HG03575 (cell line): ENCODE measurements around the gene YLPM1.

ENCODE experiments used
- ATAC-seq: cut with Tn5 transposase; IDR thresholded peaks from one replicate; pipeline ENCODE4 v1.9.1; 2021; ENCODE audit not compliant: unreplicated experiment, insufficient number of reproducible peaks, low FRiP score; ENCODE audit errors: extremely low read depth

The YLPM1 gene

GRCh38 chr14:74836251-74836960 lies 73.3 kb downstream of the YLPM1 start:
- no peak for ATAC-seq

DNA sequence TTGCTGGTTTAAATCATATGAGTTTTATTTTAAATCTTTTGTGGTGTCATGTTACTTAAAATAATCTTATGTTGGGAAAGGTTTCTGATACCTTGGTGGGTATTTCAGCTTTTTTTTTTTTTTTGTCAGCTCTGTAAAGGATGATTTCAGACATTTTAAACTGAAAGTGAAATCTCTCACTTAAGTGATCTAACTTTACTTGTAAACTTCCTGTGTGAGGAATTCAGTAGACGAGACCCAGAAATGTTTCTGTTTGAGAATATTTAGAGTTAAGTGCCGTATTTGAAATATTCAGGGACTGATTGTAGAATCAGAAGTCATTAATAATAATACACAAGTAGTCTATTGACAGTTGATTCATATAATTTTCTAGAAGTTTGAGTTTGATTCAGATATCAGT lies 75.0 kb downstream of the YLPM1 start:
- ATAC-seq = no peak

DNA sequence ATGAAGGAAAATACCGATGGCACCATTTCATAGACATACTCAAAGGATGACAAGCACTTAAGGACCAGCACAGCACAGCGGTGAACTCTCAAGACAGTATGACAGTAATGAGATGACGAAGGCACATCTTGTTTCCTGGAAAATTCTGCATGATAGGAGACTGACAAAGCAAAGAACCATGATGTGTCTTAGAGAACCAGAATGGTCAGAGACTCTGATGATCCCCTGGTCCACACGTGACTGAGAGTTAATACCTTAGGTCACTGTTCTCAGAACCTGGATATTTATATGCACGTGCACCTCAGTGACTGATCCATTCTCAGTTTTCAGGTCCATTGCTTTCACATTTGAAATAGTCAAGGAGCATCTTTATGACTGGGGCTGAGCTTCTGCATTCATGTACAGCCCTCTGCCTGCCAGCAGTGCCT lies 77.5 kb downstream of the YLPM1 start:
- no peak for ATAC-seq

DNA sequence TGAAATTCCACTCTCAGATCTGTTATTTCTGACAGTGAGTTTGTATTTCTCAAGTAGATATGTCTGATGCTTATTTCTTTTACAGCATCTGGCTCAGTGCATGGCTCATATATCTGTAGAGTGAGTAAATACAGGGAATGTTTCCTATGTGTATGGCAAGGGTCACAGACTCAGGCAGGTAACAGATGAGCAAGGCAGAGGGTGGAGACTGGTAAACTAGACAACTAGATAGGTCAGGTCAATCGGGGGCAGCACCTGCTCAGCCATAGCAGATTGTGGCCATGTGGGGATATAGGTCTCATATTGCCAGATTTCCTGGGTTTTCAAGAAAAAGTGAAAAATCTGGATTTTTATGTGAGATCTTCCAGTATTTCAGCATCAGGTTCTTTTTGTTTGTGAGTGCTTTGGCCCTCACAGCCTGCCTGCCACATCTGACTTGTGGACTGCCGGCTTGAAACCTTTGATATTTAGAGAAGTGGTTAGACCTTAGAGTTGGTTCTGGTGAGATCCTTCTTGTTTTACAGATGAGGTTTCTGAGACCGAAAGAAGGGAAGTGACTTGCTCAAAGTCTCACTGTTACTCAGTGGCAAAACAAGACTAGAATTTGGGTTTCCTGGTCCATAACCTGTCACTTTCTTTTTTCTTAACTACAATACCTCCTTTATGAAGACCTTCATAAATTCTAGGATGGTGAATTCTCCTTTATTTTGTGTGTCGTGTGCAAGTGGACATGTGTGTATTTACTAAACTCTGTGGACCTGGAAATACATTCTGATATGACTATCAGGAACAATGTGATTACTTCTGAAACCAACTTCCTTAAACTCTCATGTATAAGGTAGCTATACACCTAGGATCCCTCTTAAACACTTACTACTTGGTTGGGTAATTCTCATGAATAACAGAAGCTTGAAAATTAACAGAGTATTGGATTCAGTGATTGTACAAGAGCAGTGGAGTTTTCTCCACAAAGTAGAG lies 78.4 kb downstream of the YLPM1 start:
- ATAC-seq = peak; percentile 44

DNA sequence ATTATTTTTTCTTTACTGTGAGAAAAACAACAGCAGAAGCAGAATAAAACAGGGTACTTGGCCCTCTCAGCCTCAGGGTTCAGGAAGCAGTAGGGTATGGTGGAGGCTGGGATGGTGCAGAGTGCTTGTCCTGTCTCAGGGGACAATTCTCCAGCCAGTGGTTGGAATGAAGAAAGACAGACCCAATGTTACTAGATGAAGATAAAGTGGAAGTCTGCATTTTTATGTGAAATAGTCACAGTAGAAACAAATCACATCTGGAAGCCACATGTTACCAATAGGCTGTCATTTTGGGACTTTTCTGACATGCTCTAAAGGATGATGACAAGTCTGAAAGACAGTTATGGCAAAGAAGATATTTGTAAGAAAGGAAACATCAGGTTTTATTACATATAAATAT lies 80.5 kb downstream of the YLPM1 start:
- no peak for ATAC-seq

DNA sequence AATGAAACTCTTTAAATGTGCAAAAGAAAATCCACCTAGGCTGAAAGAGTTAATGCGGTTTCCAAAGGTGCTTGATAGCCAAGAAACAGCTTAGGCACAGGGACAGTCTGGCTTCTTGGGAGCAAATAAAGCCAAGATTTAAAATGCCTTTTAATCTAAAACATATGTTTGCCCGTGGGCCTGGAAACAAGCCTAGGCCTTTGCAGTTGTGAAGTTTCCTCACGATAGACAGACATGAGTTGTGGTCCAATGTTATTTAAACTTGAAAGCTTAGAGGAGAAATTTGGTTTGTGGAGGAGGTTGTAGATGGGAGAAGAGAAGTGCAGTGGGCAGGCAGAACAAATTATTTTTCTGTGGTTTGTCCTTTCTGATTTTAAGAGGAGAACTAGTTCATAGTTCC lies 83.1 kb downstream of the YLPM1 start:
- ATAC-seq = no peak

GRCh38 chr14:74846968-74847665 lies 84.0 kb downstream of the YLPM1 start:
- ATAC-seq = no peak

DNA sequence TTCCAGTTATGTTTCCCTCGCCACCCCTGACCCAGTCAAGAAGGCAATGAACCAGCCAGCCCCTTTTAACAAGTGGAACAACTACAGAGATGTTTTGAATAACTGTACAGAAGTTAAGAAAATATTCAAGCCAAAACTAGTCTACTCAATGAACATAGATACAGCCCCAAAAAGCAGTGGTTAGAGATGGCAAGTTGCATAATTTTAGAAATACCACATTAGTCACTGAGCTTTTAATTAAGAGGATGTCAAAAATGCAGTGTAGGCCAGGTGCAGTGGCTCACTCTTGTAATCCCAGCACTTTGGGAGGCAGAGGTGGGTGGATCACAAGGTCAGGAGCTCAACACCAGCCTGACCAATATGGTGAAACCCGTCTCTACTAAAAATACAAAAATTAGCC lies 85.7 kb downstream of the YLPM1 start:
- ATAC-seq = no peak

DNA sequence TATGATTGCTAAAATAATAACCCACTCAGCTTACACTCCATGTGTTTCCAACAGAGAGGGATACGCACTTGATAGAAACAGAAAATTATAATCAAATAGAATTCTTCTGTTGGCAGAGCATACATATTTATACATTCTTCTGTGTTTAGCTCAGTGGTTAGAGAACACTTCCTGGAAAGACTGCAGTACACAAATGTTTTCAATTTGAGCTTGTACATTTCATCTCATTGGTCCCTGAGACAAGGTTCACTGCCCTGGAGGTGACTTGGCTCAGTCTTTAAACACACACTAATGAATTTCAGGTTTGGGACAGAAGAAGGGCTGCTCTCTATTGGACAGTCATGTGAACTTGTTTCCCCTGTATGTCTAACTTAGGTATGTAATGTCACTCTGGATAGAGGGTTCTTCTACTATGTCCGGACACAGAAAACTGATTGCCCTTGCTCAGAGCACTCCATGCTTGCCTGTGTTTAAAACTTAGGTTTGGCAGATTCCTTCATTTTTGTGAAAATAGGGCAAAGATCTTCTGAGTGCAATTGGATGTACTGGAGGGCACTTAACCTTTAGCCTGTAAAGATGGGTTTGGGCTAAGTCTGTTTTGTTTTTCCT lies 89.9 kb downstream of the YLPM1 start:
- no peak for ATAC-seq

DNA sequence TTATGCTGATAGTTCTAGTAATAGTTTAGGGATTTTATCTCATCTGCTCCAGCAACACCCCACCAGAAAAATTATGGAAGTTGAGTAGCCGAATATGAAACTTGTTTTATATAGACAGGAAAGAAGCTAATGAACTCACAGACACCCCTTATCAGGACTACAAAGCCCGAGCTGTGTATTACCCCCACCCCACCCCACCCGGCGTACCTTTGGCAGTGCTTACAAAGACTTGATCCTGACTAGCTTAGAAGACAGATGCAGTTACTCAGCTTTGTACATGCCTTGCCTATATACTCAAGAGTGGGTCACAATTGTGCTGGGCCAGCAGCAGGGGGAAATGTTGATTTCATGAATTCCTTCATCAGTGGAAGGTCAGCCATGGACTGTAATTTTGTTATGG lies 90.5 kb downstream of the YLPM1 start:
- no peak for ATAC-seq

DNA sequence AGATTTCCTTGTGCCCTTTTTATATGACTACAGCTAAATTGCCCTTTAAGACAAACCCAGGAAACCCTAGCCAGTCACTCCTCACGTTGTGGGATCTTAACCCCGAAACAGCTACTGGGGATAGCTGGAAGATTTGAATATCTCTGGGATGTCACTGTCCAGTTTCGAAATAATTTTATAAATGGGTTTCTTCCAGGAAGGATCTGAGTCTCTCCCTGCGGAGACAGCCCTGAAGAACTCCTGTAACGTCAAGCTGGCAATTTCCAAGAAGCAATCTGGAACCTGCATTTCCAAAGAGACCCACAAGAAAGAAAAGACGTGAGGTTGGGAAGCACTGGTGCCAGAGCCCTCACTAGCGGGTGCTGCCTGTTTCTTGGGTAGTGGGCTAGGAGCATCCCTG lies 91.9 kb downstream of the YLPM1 start:
- no peak for ATAC-seq

GRCh38 chr14:74855945-74856344 lies 92.8 kb downstream of the YLPM1 start:
- ATAC-seq = no peak

GRCh38 chr14:74856366-74856765 lies 93.2 kb downstream of the YLPM1 start:
- ATAC-seq = no peak

- ATAC-seq = no peak
These were observed 94.9 kb downstream of the YLPM1 start for GRCh38 chr14:74858022-74858421.

GRCh38 chr14:74859757-74860552 lies 96.8 kb downstream of the YLPM1 start:
- ATAC-seq = no peak

DNA sequence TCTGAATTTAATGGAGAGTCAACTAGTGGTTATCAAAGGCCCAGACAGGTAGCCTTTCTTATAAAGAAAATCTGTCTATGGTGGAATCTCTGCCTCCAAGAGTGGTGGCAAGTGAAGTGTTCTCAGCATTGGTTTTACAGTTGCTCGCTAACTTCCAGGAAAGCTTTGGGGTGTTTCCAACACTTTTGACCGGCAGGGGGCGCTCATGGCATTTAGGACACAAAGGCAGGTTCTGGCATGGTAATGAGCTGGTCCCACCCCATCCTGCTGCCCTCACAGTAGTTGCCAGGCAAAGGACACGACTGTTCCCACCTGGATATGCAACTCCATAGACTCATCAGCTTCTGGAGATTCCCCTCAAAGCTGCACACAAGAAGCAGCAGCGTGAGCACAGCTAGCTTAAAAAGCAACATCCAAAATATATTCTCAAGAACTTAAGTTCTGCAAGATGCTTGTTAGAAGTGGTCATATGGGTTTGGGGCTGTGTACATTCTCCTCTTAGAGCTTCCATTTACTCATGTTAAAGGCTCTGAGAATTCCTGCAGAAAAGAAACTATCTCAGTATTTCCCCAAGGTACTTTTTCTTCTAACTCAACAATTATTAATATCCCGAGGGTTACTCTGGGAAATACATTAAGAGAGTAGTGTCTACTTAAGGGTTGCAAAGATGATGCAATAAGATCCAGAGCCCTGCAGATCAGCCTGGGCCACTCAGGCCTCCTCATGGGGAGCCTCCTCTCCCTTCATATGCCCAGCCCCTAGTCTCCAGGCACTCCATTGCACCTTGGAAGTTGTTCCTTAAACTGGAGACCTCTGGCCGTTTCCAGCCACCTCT lies 98.0 kb downstream of the YLPM1 start:
- ATAC-seq = no peak

GRCh38 chr14:74861734-74862090 lies 98.6 kb downstream of the YLPM1 start:
- ATAC-seq = no peak

DNA sequence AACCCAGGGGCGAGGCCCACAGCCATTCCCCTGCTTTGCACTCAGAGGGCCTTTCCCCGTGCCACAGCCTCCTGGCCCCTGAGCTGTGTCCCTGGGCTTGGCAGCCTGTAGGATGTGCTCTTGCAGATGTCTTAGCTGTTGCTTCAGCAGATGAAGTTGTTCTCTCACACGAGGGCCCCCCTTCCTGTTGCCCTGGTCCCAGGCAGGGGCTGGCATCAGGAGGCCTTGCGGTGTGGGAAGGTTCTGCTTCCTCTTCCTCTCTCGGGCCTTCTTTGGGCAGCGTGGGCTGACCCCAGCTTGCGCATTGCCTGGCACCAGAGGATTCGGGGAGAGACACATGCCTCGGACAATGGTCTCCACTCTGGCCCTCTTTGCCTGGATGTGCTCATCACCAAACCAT lies 100.2 kb downstream of the YLPM1 start:
- ATAC-seq = no peak
